Activated naive CD8-positive, alpha-beta T cell (primary cell): ENCODE measurements around the gene LGALSL.
"Not testable (repeated sequence)": the region's sequence is repeated elsewhere in the genome, so short reads cannot be mapped to it uniquely, and the experiment has no call there.

Experiments
- H3K27ac Mint-ChIP-seq: one replicate; pipeline ENCODE4 v1.8.0; 2021; ENCODE audit warnings: mixed read lengths
- H3K27me3 Mint-ChIP-seq: one replicate; pipeline ENCODE4 v1.8.0; 2021; ENCODE audit warnings: mixed read lengths
- H3K36me3 Mint-ChIP-seq: one replicate; pipeline ENCODE4 v1.8.0; 2021; ENCODE audit warnings: mixed read lengths
- H3K4me1 Mint-ChIP-seq: one replicate; pipeline ENCODE4 v1.8.0; 2021; ENCODE audit warnings: low read depth, mixed read lengths
- H3K4me3 Mint-ChIP-seq: one replicate; pipeline ENCODE4 v1.8.0; 2021; ENCODE audit warnings: mild to moderate bottlenecking, mixed read lengths
- H3K9me3 Mint-ChIP-seq: one replicate; pipeline ENCODE4 v1.8.0; 2021; ENCODE audit warnings: low read depth, mixed read lengths

The LGALSL gene

DNA sequence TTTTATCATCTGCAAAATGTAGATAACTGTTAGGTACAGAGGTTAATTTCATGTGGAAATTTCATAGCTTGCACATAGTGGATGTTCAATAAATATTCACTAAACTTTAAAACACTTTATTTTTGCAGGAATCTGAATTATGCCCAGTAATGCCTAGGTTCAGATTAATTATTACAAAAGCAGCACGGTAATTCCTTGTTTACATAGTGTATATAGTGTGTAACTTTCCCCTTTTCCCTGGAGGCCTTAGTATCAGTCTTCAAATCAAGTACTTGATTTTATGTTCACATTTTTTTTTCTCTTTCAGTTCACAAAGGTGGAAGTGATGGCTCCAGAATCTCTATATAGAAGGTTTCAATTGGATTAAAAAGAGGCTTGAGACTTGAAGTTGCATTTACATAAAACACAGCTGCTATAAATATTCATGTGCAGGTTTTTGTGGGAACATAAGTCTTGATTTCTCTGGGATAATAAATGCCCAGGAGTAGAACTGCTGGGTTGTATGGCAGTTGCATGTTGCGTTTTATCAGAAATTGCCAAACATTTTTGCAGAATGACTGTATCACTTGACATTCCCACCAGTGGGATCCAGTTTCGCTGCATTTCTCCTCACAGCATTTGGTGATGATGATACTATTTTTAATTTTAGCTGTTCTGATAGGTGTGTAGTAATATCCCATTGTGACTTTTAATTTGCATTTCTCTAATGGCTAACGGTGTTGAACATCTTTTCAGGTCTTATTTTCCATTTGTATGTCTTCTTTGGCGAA lies 27.6 kb upstream of the LGALSL start:
- Mint-ChIP-seq H3K4me1 (no peaks in the 10 kb centered on the region), H3K36me3 (no peaks in the 10 kb centered on the region), H3K4me3 (no peak overlapping the region), H3K9me3 (no peaks in the 10 kb centered on the region), H3K27ac (no peak overlapping the region), H3K27me3 (peaks cover 1% of the 10 kb centered on the region)

DNA sequence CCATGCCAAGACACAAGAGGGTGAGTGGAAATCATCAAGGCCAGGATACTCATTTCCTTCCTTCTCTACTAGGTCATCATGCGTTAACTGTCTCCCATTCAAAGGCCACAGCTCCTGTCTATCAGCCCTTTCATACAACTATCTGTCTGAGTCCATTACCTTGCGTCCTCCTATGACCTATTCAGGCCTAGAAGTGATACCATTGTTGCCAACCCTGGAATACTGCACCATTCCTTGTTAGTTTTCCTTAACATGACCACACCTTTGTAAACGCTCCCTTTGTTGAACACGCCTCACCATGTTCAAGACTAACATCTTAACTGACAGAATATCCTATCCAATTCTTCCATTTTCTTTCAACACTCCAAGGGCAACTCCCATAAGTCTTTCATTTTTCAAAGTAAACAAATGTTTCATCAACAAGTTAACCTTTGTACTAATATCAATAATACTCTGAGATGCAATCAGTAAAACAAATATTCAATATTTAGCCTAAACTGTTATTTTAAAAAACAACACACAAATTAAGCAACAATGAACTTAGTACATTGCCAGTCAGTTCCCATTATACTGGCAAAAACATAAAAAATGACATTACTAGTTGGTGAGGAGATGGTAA lies 19.8 kb upstream of the LGALSL start:
- Mint-ChIP-seq H3K36me3 (peaks cover 8% of the 10 kb centered on the region), H3K4me3 (no peak overlapping the region), H3K27me3 (peaks cover 8% of the 10 kb centered on the region)

DNA sequence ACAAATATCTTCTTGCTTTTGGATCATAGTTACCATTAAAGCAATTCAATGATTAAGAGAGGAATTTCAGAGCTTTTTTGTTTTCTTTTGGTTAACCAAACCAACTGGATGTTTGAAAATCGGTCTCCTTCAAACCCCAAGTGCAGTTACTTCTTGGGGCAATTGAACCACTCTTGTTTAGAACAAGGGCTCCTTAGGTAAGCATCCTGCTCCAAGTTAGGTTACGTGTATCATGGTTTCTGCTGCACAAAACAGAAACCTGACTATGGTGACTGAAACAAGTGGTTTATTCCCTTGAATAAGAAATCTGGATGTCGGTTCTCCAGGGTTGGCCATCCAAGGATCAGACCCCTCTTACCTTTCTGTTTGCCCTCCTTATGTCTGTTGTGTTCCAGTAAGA lies 16.1 kb upstream of the LGALSL start:
- H3K27me3 Mint-ChIP-seq = peaks cover 17% of the 10 kb centered on the region
- H3K9me3 Mint-ChIP-seq = no peaks in the 10 kb centered on the region
- no peak overlapping the region for H3K4me3 Mint-ChIP-seq
- peaks cover 7% of the 10 kb centered on the region for H3K36me3 Mint-ChIP-seq
- no peak overlapping the region for H3K27ac Mint-ChIP-seq
- H3K4me1 Mint-ChIP-seq = no peaks in the 10 kb centered on the region

More for the DNA sequence above, 19.8 kb upstream of the LGALSL start:
- no peak overlapping the region for H3K27ac Mint-ChIP-seq
- no peaks in the 10 kb centered on the region for H3K4me1 Mint-ChIP-seq
- H3K9me3 Mint-ChIP-seq = no peaks in the 10 kb centered on the region

DNA sequence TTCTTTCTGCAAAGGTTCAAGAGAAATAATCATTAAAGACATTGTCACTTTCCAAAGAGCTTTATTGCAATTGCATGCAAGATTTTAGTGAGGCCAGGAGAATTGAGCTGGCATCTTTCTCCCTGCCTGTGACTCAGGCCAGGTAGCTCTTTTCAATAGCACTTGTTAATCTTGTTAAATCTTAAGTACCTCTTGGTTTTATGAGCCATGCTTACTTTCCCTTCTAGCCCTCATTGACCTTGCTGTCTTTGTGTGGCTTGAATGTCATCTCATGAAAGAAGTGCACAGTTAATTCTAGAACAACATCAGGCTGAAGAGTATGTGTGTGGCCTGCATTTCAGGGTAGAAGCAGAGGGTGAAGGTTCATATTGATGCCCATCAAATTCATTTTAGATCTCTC lies 14.8 kb upstream of the LGALSL start:
- Mint-ChIP-seq H3K4me3 (no peak overlapping the region), H3K4me1 (no peaks in the 10 kb centered on the region), H3K9me3 (no peaks in the 10 kb centered on the region), H3K27ac (no peak overlapping the region), H3K27me3 (peaks cover 15% of the 10 kb centered on the region), H3K36me3 (peaks cover 5% of the 10 kb centered on the region)

DNA sequence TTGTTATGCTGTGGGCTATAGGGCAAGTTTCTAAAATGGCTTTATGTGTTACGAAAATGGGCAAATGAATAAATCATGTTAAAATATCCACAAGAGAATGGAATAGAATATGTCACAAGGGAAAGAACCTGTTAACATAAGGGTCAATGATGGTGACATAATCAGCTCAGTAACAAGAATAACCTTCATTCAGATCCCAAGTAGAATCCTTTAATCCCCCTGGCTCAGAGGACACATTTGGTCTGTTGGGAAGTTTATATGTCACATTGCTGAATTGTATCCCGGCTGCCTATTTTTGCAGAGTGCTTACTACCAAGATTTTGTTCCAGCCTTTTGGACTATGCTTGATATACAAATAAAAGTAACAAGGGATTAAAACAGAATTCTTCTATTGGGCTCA lies 13.1 kb upstream of the LGALSL start:
- Mint-ChIP-seq H3K27me3 (peaks cover 17% of the 10 kb centered on the region), H3K27ac (no peak overlapping the region), H3K9me3 (no peaks in the 10 kb centered on the region), H3K36me3 (peaks cover 5% of the 10 kb centered on the region), H3K4me3 (no peak overlapping the region), H3K4me1 (no peaks in the 10 kb centered on the region)

DNA sequence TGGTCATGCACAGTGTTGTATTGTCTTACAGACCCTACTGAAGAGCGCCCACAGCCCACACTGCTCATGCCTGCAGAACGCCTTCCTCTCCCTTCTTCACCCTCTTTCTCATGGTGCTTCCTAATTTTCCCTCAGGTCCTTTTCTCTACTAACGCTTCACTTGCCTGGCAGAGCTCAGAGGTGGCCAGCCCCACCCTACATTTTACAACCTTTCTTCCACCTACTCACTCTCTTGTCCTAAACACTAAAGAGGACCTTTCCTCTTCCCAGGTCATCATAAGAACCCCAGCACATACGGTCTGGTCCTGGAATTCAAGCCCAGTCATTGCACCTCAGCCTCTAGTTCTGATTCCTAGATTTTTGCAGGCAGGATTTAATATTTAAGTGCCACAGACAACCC lies 11.7 kb upstream of the LGALSL start:
- Mint-ChIP-seq H3K4me1 (no peaks in the 10 kb centered on the region), H3K36me3 (peaks cover 3% of the 10 kb centered on the region), H3K9me3 (no peaks in the 10 kb centered on the region), H3K27ac (no peak overlapping the region), H3K4me3 (no peak overlapping the region), H3K27me3 (peaks cover 15% of the 10 kb centered on the region)

DNA sequence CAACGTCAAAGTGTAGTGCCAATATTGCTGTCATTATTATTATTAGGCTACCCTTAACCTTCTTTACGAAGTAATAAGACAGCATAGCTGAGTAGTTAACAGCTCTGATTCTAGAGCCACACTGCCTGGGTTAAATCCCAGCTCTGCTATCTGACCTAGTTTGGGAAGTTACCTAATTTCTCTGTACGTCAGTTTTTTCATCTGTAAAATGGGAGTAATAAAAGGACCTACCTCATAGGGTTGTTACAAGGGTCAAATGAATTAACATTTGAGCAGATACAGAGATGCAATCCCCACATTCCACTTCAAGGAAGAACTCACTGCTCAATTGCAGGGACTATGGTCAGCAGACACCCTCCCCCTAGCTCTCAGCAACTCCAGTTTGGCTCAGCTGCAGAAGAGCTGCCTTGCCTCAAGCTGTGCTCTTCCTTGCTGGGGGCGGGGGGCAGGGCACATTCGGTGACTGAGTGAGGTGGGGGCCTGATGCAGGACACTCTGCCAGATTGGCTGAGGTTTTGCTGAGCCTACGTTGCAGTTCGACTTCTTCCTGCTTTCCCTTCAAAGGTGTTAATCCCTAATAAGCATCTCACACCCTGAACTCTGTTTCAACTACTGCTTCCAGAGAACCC lies 11.0 kb upstream of the LGALSL start:
- H3K4me3 Mint-ChIP-seq = no peak overlapping the region
- H3K27ac Mint-ChIP-seq = no peak overlapping the region
- peaks cover 3% of the 10 kb centered on the region for H3K36me3 Mint-ChIP-seq
- H3K9me3 Mint-ChIP-seq = no peaks in the 10 kb centered on the region
- peaks cover 15% of the 10 kb centered on the region for H3K27me3 Mint-ChIP-seq
- H3K4me1 Mint-ChIP-seq = no peaks in the 10 kb centered on the region

DNA sequence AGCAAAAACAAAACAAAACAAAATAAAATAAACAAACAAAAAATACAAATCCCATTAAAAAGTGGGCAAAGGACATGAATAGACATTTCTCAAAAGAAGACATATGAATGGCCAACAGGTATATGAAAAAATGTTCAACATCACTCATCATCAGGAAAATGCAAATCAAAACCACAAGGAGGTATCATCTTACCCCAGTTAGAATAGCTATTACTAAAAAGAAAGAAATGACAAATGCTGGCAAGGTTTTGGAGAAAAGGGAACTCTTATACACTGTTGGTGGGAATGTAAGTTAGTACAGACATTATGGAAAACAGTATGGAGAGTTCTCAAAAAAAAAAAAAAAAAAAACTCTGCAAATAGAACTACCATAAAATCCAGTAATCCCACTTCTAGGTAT lies 8.0 kb upstream of the LGALSL start:
- not testable (repeated sequence) for H3K27ac Mint-ChIP-seq, H3K27me3 Mint-ChIP-seq, H3K4me3 Mint-ChIP-seq, H3K9me3 Mint-ChIP-seq, H3K4me1 Mint-ChIP-seq, H3K36me3 Mint-ChIP-seq

DNA sequence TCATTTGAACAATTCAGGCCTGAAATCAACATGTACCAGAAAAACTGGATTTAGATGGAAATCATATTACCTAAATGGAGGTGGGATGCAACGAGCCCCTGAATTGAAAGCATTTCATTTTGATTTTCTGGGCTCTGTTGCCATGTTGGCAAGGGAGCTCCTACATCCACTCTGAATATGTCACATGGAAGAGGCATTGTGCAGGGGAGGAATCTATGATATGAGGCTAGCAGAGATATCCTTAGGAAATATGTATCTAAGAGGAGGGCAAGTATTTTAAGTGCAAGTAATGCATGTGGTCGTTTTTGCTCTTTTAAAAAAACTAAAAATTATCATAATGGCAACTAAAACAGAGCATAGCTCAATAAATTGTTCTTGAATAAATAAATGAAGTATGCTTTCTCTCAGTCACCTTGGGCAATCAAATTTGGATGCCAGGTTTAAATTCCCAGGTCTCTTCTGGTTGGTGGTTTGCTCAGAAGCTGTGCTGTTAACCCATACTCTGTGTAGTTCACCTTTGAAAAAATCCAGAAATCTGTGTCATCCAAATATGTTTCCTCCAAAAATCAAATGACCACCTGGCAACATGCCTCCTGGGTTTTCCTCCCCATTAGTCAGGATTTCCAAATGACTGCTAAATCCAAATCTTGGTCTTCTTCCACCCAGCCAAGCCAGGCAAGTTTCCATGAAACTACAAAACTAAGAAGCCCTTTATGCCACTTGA lies 6.5 kb upstream of the LGALSL start:
- H3K27me3 Mint-ChIP-seq = peaks cover 3% of the 10 kb centered on the region
- H3K4me3 Mint-ChIP-seq = no peak overlapping the region
- H3K4me1 Mint-ChIP-seq = no peaks in the 10 kb centered on the region
- H3K36me3 Mint-ChIP-seq = no peaks in the 10 kb centered on the region
- H3K27ac Mint-ChIP-seq = no peak overlapping the region
- H3K9me3 Mint-ChIP-seq = no peaks in the 10 kb centered on the region

DNA sequence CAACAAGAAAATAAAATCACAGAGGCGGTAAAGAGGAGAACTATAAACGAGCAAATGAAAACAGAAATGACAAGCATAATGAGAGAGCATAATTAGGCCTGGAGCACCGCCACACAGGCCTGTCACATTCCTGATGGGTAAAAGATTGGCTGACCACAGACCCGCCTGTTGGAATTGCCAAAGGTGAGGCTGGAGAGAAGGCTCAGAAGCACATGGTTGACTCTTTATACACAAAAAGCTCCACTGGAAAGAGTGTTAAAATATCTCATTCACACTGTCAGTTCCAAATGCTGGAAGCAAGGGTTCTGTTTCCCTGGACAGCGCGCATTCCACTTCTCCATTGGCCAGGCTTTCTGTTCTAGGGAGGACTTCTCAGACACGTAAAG lies 5.9 kb upstream of the LGALSL start:
- H3K36me3 Mint-ChIP-seq = no peaks in the 10 kb centered on the region
- no peaks in the 10 kb centered on the region for H3K4me1 Mint-ChIP-seq
- no peak overlapping the region for H3K27ac Mint-ChIP-seq
- no peak overlapping the region for H3K4me3 Mint-ChIP-seq
- H3K9me3 Mint-ChIP-seq = no peaks in the 10 kb centered on the region
- H3K27me3 Mint-ChIP-seq = peaks cover 2% of the 10 kb centered on the region

DNA sequence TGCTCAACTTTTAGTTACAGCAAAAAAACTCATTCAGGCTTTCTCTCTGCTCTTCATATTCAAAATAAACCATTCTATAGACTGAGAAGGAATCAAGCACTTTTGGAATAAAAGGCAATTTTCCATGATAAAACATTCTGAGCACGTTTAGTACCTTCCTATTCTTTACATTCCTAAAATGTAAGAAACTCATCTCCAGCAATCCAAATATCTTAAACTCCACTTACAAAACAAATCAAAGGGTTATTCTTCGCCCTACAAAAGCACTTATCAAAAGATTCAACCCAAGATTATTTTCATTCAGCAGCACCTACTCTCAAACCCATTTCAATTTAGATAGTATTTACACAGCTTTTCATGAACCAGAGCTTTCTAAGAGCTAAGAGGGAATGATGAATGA lies 2.9 kb upstream of the LGALSL start:
- no peaks in the 10 kb centered on the region for H3K9me3 Mint-ChIP-seq
- no peak overlapping the region for H3K4me3 Mint-ChIP-seq
- no peak overlapping the region for H3K27ac Mint-ChIP-seq
- no peaks in the 10 kb centered on the region for H3K27me3 Mint-ChIP-seq
- H3K36me3 Mint-ChIP-seq = no peaks in the 10 kb centered on the region
- H3K4me1 Mint-ChIP-seq = peaks cover 7% of the 10 kb centered on the region

DNA sequence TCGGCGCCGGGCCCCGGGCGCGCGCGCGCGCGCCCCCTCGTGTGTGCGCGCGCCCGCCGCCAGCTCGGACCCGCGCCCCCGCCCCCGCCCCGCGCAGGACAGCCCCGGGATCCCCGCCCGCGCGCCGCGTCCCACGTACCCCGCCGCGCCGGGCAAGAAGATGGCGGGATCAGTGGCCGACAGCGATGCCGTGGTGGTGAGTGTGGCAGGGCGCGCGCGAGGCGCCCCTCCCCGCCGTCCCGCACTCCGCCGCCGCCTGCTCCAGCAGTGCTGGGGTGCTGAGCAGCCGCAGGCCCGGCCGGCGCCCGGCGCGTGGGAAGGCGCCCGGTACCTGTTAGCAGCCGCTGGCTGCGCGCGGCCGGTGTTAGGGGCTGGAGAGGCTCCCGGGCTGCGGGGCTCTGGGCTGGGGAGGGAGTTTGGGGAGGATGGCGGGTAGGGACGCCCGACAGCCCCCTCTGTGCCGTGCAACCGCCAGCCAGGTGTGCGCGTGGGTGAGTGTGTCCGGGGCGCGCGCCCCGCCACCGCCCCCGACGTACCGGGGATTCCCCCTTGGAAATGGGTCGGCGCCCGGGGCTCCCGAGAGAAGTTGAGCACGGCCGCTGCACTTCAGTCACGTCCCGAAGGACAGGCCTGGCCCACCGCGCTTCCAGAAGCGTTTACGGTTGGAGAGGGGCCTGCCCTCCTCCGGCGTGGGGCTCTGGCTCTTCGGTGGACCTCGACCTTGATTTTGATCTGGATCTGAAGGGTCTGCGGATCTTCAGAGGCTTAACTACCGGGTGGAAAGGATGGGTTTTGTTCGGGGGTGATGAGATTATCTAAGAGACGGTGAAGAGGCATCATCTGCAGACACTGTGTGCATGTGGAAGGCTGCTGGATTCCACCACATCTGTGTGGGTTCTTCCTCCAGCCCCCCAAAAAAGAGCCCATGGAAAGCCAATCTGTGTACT lies 697 bp downstream of the LGALSL start:
- H3K36me3 Mint-ChIP-seq = no peaks in the 10 kb centered on the region
- H3K27ac Mint-ChIP-seq = peak overlapping the region; percentile 66
- peaks cover 7% of the 10 kb centered on the region for H3K4me1 Mint-ChIP-seq
- no peaks in the 10 kb centered on the region for H3K27me3 Mint-ChIP-seq
- no peaks in the 10 kb centered on the region for H3K9me3 Mint-ChIP-seq
- peak overlapping the region; percentile 86 for H3K4me3 Mint-ChIP-seq

DNA sequence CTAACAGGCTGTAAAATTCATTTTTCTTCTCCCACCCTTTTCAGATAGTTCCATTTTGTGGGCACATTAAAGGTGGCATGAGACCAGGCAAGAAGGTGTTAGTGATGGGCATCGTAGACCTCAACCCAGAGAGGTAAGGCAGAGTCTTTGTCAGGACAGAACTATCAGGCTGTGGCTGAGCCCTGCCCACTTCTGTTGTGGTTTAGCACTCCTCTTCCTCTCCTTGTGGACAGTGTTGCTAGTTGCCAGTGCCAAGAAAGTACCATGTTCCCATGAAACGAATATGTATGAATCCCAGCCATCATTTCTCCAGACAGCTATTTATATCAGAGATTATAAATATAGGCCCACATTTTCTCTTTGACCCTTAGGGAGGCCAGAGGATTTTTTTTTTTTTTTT lies 1.6 kb downstream of the LGALSL start:
- Mint-ChIP-seq H3K27ac (peak overlapping the region; percentile 73), H3K4me3 (peak overlapping the region; percentile 86), H3K36me3 (no peaks in the 10 kb centered on the region), H3K4me1 (peaks cover 7% of the 10 kb centered on the region), H3K9me3 (no peaks in the 10 kb centered on the region), H3K27me3 (no peaks in the 10 kb centered on the region)

DNA sequence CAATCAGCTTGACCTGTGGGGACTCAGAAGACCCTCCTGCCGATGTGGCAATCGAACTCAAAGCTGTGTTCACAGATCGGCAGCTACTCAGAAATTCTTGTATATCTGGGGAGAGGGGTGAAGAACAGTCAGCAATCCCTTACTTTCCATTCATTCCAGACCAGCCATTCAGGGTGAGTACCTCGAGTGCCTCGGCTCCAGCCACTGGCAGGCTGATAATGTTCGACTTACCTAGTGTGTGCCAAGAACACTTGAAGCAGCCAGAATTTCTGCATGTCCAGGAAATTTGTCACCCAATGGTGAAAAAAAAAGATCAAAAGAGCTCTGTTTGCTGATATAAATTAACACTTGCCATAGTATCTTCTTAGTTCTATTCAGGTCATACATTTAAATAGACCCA lies 2.3 kb downstream of the LGALSL start:
- no peaks in the 10 kb centered on the region for H3K36me3 Mint-ChIP-seq
- no peak overlapping the region for H3K27ac Mint-ChIP-seq
- peak overlapping the region; percentile 13 for H3K4me3 Mint-ChIP-seq
- H3K4me1 Mint-ChIP-seq = peaks cover 7% of the 10 kb centered on the region
- no peaks in the 10 kb centered on the region for H3K9me3 Mint-ChIP-seq
- H3K27me3 Mint-ChIP-seq = no peaks in the 10 kb centered on the region
